Transverse colon (tissue), 3 donors: ENCODE data around the gene ARL14.

ENCODE experiments used
- CTCF ChIP-seq, 5 experiments: fragments of 200-600 bp in 3 of 5; fragments of 450-650 bp in 2 of 5; sonication (generic) in 3 of 5; IDR thresholded peaks; 1 replicate in 2 of 5; 2 replicates in 3 of 5; pipeline ENCODE4 v1.5.1; 2016 to 2017; ENCODE audit warnings: antibody characterized with exemption in 5 of 5, inconsistent platforms in 3 of 5, mild to moderate bottlenecking in 2 of 5, moderate library complexity in 1 of 5
- EP300 ChIP-seq: sonication (generic); formaldehyde crosslinking; IDR thresholded peaks from one replicate; pipeline ENCODE4 v1.6.1; 2017; ENCODE audit warnings: antibody characterized with exemption, low read depth

- TF ChIP-seq EP300 (no peak), CTCF (IDR thresholded peaks at IDR 0.05) (no peak)
Observed at GRCh38 chr3:160648701-160649100, 28.3 kb upstream of the ARL14 start.
